ENCODE data around the gene DNAJB6.

Gene DNAJB6

GRCh38 chr7:157292770-157293412 is 43.9 kb upstream of the DNAJB6 start:
- TF ChIP-seq RAD21 (IDR thresholded peaks at IDR 0.05; ENCODE audit: low read depth) = no peak
- TF ChIP-seq EGR1 (IDR thresholded peaks at IDR 0.05) = peak; percentile 48; the same call in 1 of the 2 replicates
- TF ChIP-seq FOXM1 (IDR thresholded peaks at IDR 0.05; ENCODE audit: borderline replicate concordance, low read depth) = no peak
- TF ChIP-seq CREB1 (IDR thresholded peaks at IDR 0.05; ENCODE audit: low read depth) = no peak
- TF ChIP-seq TEAD4 (IDR thresholded peaks at IDR 0.05) = no peak
- TF ChIP-seq YY1 (IDR thresholded peaks at IDR 0.05; ENCODE audit: low read depth) = no peak
- 0 out of 2 replicates have a peak, but pooled peaks have one; percentile 25 for TF ChIP-seq ZBTB7A (IDR thresholded peaks at IDR 0.05; ENCODE audit: low read depth)
- no peak for TF ChIP-seq TAF1 (IDR thresholded peaks at IDR 0.05; ENCODE audit: low read depth)
- no peak for TF ChIP-seq EP300 (IDR thresholded peaks at IDR 0.05; ENCODE audit: borderline replicate concordance)
- no peak for TF ChIP-seq TCF12 (IDR thresholded peaks at IDR 0.05; ENCODE audit: low read depth)
- peak; percentile 52 for TF ChIP-seq USF1 (IDR thresholded peaks at IDR 0.05)
- TF ChIP-seq, protein P1, sequence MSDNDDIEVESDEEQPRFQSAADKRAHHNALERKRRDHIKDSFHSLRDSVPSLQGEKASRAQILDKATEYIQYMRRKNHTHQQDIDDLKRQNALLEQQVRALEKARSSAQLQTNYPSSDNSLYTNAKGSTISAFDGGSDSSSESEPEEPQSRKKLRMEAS (IDR thresholded peaks at IDR 0.05) = no peak; the same call in 1 of the 2 replicates
- TF ChIP-seq NFIC (IDR thresholded peaks at IDR 0.05) = peak; percentile 46; the same call in 1 of the 2 replicates
- TF ChIP-seq CEBPB (IDR thresholded peaks at IDR 0.05) = no peak

DNA sequence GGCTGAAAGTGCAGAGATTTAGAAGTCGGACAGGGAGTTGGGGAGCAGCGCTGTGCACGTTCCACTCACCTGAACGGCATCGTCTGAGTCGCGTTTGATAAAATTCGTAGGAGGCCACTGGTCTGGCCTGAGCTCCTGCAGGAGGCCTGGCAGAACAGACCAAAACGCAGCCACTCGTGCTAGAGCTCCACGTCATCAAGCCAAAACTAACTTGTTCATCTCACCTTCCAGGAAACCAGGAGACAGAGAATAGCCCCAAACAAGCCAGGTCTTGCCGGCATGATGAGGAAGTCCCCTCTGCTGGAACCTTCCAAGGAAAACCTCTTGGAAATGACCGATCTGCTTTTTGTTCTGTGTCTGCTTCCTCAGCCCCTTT is 43.4 kb upstream of the DNAJB6 start:
- TF ChIP-seq YY1 (IDR thresholded peaks at IDR 0.05; ENCODE audit: low read depth) (no peak), RAD21 (IDR thresholded peaks at IDR 0.05; ENCODE audit: low read depth) (no peak), ZBTB7A (IDR thresholded peaks at IDR 0.05; ENCODE audit: low read depth) (no peak), EGR1 (IDR thresholded peaks at IDR 0.05) (no peak), NFIC (IDR thresholded peaks at IDR 0.05) (no peak), REST (IDR thresholded peaks at IDR 0.05; ENCODE audit: low read depth) (no peak), TAF1 (IDR thresholded peaks at IDR 0.05; ENCODE audit: low read depth) (no peak), EP300 (IDR thresholded peaks at IDR 0.05; ENCODE audit: borderline replicate concordance) (no peak), CEBPB (IDR thresholded peaks at IDR 0.05) (no peak), TEAD4 (IDR thresholded peaks at IDR 0.05) (no peak), USF1 (IDR thresholded peaks at IDR 0.05) (no peak), CREB1 (IDR thresholded peaks at IDR 0.05; ENCODE audit: low read depth) (no peak), FOXM1 (IDR thresholded peaks at IDR 0.05; ENCODE audit: borderline replicate concordance, low read depth) (no peak), TCF12 (IDR thresholded peaks at IDR 0.05; ENCODE audit: low read depth) (no peak)
- TF ChIP-seq, protein P1 (IDR thresholded peaks at IDR 0.05) = no peak

GRCh38 chr7:157294773-157295172 is 42.0 kb upstream of the DNAJB6 start:
- TF ChIP-seq REST (IDR thresholded peaks at IDR 0.05; ENCODE audit: low read depth) (no peak), USF1 (IDR thresholded peaks at IDR 0.05) (no peak), YY1 (IDR thresholded peaks at IDR 0.05; ENCODE audit: low read depth) (no peak), CEBPB (IDR thresholded peaks at IDR 0.05) (no peak), EP300 (IDR thresholded peaks at IDR 0.05; ENCODE audit: borderline replicate concordance) (no peak), CREB1 (IDR thresholded peaks at IDR 0.05; ENCODE audit: low read depth) (no peak), TAF1 (IDR thresholded peaks at IDR 0.05; ENCODE audit: low read depth) (no peak), TEAD4 (IDR thresholded peaks at IDR 0.05) (no peak), EGR1 (IDR thresholded peaks at IDR 0.05) (no peak), FOXM1 (IDR thresholded peaks at IDR 0.05; ENCODE audit: borderline replicate concordance, low read depth) (no peak), NFIC (IDR thresholded peaks at IDR 0.05) (no peak), RAD21 (IDR thresholded peaks at IDR 0.05; ENCODE audit: low read depth) (no peak), ZBTB7A (IDR thresholded peaks at IDR 0.05; ENCODE audit: low read depth) (no peak), TCF12 (IDR thresholded peaks at IDR 0.05; ENCODE audit: low read depth) (no peak)
- TF ChIP-seq, protein P1 (IDR thresholded peaks at IDR 0.05) = no peak

DNA sequence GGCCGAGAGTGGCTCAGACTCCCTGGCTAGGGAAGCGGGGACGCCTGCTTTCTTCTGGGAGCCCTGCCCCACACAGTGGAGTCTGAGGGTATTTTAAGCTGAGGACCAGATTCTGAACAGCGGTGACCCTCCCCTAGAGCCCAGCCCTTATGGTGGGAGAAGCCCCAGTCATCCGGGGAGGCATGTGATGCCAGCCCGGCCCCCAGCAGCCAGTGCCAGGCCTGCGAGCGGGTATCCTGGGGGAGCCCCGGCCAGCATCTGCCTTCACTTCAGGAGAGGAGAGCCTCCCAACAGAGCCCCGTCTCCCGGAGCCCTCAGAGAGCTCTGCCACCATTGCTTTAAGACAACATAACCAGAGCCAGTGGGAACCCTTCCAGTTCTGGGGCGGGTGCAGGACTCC is 41.5 kb upstream of the DNAJB6 start:
- no peak for TF ChIP-seq TEAD4 (IDR thresholded peaks at IDR 0.05)
- TF ChIP-seq RAD21 (IDR thresholded peaks at IDR 0.05; ENCODE audit: low read depth) = no peak
- TF ChIP-seq, protein P1 (IDR thresholded peaks at IDR 0.05) = no peak
- no peak for TF ChIP-seq CREB1 (IDR thresholded peaks at IDR 0.05; ENCODE audit: low read depth)
- TF ChIP-seq EGR1 (IDR thresholded peaks at IDR 0.05) = no peak
- no peak for TF ChIP-seq YY1 (IDR thresholded peaks at IDR 0.05; ENCODE audit: low read depth)
- no peak for TF ChIP-seq TAF1 (IDR thresholded peaks at IDR 0.05; ENCODE audit: low read depth)
- no peak for TF ChIP-seq TCF12 (IDR thresholded peaks at IDR 0.05; ENCODE audit: low read depth)
- TF ChIP-seq NFIC (IDR thresholded peaks at IDR 0.05) = no peak
- TF ChIP-seq FOXM1 (IDR thresholded peaks at IDR 0.05; ENCODE audit: borderline replicate concordance, low read depth) = no peak
- TF ChIP-seq CEBPB (IDR thresholded peaks at IDR 0.05) = no peak
- no peak for TF ChIP-seq REST (IDR thresholded peaks at IDR 0.05; ENCODE audit: low read depth)
- no peak for TF ChIP-seq ZBTB7A (IDR thresholded peaks at IDR 0.05; ENCODE audit: low read depth)
- TF ChIP-seq USF1 (IDR thresholded peaks at IDR 0.05) = no peak
- TF ChIP-seq EP300 (IDR thresholded peaks at IDR 0.05; ENCODE audit: borderline replicate concordance) = no peak
